ENCODE measurements around the gene TAF5.
"Not testable (repeated sequence)": the region's sequence is repeated elsewhere in the genome, so short reads cannot be mapped to it uniquely, and the experiment has no call there.

The TAF5 gene

GRCh38 chr10:103415581-103415980, 47.8 kb downstream of the TAF5 start:
- no peak for DNase-seq

- no peak for DNase-seq
These were observed 48.8 kb downstream of the TAF5 start for GRCh38 chr10:103416436-103417147.

GRCh38 chr10:103417148-103417469, 49.3 kb downstream of the TAF5 start:
- DNase-seq, result not testable (repeated sequence)

GRCh38 chr10:103417601-103418000, 49.8 kb downstream of the TAF5 start:
- DNase-seq, result no peak

- no peak for DNase-seq
These were observed 51.3 kb downstream of the TAF5 start for GRCh38 chr10:103419101-103419500.

- DNase-seq, result no peak
These were observed 56.0 kb downstream of the TAF5 start for GRCh38 chr10:103423748-103424147.

GRCh38 chr10:103427866-103428265, 60.1 kb downstream of the TAF5 start:
- no peak for DNase-seq

GRCh38 chr10:103428989-103429643, 61.3 kb downstream of the TAF5 start:
- no peak for DNase-seq

- DNase-seq, result no peak
These were observed 61.9 kb downstream of the TAF5 start for GRCh38 chr10:103429647-103430046.

GRCh38 chr10:103431902-103432301, 64.1 kb downstream of the TAF5 start:
- DNase-seq, result no peak

- no peak for DNase-seq
These were observed 66.1 kb downstream of the TAF5 start for GRCh38 chr10:103433858-103434257.
